Posterior vena cava (tissue), 2 donors: ENCODE measurements around the gene EFNB2. TPM values are rescaled to one million over a fixed set of nuclear protein-coding genes. Genes with fewer than 3 reads are reported as not detected.

Source experiments
- DNase-seq: peaks from one replicate; pipeline ENCODE4 v3.0.0-alpha.2; 2020; ENCODE audit warnings: low spot score
- intact Hi-C, 2 donors: fragments of 100-400 bp; cut with DNase I; formaldehyde crosslinking; loops; one replicate each; pipeline versions ENCODE4 v1.14.1 to v1.14.2; 2022 to 2023
- total RNA-seq, 2 donors: library from RNA; stranded (reverse); fragmentation: NEBNext Ultra II Directional; extraction: Animal tissue kit (Norgen Biotek cat#: 25700); gene quantifications; one replicate each; pipeline ENCODE4 v1.2.1, GENCODE V29; 2021
- donor health status: DM: yes; HTN: yes; CAD: no.
- donor health status: DM: yes; HTN: yes; CAD: no.

The EFNB2 gene
- total RNA-seq, 2 donors from 2014 or later = 15.5 to 18.2 TPM

- no peak for DNase-seq
- intact Hi-C loops = no loop called here
These were observed 16.3 kb upstream of the EFNB2 start for GRCh38 chr13:106551751-106552150.

GRCh38 chr13:106551350-106551749 lies 15.9 kb upstream of the EFNB2 start:
- DNase-seq = no peak
- intact Hi-C loops = no loop called here

- DNase-seq = no peak
- intact Hi-C loops = no loop called here
These were observed 15.2 kb upstream of the EFNB2 start for GRCh38 chr13:106550570-106551135.

- intact Hi-C loops = no loop called here
These were observed 12.7 kb upstream of the EFNB2 start for GRCh38 chr13:106548064-106548696.

GRCh38 chr13:106541826-106542225 lies 6.4 kb upstream of the EFNB2 start:
- intact Hi-C loops = no loop called here
- no peak for DNase-seq

More at GRCh38 chr13:106548064-106548696, 12.7 kb upstream of the EFNB2 start:
- no peak for DNase-seq

DNA sequence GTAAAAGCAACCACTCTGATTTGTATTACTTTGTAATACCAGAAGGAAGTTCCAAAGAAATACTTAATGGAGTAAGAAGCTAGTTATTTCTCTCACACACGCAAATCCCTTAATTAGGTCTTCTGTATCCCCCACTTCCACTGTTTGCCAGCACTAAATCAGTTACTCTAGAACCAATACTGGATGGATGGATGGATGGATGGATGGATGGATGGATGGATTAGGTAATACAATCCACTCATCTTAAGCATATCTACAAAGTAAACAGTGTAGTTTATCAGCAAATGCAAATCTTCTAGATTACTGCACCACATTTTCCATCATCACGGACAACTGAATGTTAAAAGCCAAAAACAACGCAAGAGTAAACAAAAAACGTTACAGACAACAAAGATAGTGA lies 5.2 kb upstream of the EFNB2 start:
- DNase-seq = no peak
- intact Hi-C loops = no loop called here

- intact Hi-C loops = no loop called here
- no peak for DNase-seq
These were observed 2.1 kb upstream of the EFNB2 start for GRCh38 chr13:106537521-106537920.

- DNase-seq = peak; percentile 97
- intact Hi-C loops = no loop called here
These were observed 977 bp upstream of the EFNB2 start for GRCh38 chr13:106536244-106537034.

DNA sequence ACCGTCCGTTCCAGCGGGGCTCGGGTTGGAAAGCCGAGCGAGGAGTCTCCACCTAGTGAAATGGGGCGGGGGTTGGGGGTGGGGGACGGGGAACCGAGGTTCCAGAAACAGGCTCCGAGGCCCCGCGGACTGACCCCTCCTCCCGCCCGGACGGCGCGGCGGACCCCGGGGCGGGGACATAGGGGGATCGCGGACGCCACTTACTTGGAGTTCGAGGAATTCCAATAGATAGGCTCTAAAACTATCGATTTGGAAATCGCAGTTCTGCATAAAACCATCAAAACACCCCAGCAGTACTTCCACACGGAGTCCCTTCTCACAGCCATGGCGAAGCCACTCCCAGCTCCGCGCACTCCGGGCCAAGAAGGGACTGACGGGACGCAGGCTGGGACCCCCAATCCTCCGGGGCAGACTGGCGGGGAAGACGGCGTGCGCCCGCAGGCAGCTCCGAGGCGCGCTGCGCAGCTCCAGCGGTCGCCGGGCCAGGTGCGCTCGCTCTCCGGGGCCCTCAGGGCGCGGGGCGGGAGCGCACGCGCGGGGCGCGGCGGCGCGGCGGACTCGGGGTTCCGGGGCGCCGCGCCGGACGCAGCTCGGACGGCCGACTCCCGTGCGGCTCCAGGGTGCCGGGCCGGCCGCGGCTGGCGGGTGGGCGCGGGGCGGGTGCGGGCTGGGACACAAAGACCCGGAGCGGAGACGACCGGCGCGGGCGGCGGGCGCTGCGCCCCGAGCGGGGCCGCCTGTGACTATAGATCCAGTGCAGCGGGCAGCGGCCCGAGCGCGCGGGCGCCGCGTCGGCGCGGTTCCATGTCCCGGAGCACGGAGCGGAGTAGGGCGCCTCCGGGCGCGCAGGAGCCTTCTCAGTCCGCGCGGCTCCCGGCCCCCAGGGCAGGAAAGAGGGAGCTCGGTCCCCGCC lies 567 bp downstream of the EFNB2 start:
- intact Hi-C loops = no loop called here
- DNase-seq = peak; percentile 86

DNA sequence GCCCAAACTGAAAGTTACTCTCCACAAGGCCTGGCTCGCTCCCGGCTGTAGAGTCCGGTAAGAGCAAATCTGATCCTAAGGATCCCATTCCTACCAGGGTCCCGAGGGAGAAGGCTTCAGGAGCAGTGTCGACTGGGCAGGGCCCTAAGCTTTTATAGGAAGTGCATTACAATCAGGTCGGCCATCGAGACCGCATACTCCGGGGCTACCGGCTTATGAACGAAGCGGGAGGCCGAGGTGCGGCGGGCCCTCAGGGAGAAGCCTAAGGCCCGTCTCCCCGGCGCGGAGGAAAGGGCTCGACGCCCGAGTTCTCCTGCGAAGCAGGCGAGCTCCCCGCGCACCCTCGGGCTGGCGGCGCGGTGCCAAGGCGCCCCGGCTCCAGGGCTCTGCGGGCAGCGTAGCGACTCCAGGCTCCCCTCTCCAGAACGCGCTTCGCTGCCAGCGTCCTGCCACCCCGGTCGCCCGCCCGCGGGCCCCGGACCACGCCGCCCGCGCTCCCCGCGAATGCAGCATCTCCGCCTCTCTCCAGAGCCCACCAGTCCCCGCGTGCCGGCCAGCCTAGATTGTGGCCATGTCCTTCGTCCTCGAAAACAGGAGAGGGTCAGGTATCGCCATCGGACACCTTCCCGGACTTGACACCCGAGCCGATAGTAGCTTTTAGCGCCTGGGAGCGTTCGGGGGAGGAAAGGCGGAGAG lies 1.4 kb downstream of the EFNB2 start:
- peak; percentile 87 for DNase-seq
- intact Hi-C loops = no loop called here

DNA sequence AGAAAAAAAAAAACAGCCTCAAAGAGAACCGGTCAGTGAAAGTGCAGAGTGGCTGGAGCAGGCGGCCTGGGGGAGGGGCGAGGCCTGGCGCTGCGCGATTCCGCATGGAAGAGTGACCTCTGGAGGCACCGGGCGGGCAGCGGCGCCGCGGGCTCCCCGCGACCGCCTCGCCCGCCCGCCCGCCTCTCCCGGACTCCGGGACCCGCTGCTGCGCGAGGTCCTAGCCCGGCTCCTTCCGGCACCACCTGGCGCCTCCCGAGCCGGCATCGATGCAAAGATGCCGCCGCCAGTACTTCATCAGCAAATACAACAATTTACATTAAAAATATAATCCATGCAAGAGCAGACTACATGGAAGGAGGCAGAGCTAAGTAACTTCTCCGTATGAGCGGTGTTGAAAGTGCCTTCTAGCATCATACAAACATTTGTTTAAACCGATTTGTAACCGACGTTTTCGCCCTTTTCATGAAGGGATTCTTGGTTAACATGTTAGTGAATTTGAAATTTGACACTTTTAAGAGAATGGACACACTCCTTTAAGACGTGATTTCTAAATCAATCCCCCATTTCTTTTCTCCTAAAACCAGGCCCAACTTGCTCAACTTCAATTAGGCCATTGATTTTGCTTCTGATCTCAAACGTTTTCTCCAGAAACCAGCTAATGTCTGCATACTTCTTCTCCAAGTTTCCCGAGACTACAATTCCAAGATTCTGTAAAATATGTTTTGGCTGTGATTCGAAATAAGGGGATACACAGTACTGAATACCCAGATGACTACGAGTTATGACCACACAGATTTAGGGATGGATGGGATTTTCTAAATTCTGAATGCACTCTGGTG lies 2.1 kb downstream of the EFNB2 start:
- DNase-seq = peak; percentile 93
- intact Hi-C loops = no loop called here

DNA sequence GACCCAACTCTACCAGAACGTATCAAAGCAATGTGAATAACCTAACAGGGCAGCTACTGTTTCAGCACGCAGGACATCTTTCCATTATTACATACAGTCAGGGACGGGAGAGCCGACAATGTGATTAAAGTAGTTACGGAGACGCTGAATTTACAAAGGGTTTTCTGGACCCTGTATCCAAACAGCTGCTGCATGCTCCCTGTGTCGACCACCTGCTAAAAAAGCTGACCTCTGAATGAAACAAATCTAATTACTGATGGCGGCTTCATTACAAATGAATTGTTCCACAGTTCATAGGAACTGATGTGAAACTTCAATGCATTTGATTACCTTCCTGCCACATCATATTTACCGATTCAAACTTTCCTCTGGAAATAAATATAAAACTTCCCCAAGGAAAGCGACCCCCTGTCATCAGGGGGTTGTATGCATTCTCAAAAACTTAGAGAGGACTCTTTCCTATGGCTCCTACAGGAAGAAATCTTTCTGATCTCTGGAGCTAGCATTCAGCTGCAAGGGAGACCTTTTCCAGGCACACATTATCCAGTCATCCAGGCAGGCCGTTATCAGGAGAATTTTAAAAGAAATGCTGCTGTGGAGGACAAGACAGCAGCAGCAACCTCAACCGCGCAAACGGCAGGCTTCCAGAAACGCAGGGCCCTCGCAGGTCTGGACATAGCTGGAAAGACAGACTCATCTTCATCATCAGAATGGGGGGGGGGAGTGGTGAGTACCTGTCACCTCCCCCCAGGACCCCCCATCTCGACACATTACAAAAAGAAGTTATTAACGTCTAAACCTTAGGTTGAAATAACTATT lies 3.1 kb downstream of the EFNB2 start:
- intact Hi-C loops = no loop called here
- DNase-seq = no peak

GRCh38 chr13:106530980-106531481 lies 4.4 kb downstream of the EFNB2 start:
- intact Hi-C loops = no loop called here

DNA sequence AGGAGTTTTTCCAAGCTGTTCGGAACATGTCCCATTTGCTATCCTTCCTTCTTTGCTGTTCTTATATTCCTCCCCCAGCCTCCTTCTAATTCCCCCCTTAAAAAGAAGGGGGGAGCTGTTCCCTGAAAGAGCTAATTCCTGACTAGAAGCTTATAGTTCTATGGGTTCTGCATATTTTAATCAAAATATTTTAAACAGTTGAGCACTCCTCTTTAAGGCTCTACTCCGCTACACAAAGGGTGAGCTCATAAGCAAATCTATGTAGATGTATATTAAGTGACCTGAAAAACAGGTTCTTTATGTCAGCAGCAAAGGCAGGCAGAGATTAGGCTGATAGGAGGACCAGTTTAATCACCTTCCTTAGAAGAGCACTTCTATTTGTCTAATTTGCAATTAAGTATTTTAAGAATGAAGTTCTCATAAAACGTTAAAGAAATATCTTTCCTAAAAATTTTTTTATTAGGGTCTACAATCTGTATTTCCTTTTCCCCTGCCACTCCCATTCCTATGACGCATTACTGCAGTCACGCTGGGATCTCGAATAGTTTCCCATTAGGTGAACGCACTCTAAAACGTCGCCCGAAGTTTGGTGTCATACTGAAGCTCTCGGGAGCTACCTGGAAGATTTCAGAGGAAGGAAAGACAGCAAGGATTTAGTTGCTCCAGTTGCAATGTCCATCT lies 5.2 kb downstream of the EFNB2 start:
- no peak for DNase-seq
- intact Hi-C loops = no loop called here

More at GRCh38 chr13:106530980-106531481, 4.4 kb downstream of the EFNB2 start:
- DNase-seq = no peak

DNA sequence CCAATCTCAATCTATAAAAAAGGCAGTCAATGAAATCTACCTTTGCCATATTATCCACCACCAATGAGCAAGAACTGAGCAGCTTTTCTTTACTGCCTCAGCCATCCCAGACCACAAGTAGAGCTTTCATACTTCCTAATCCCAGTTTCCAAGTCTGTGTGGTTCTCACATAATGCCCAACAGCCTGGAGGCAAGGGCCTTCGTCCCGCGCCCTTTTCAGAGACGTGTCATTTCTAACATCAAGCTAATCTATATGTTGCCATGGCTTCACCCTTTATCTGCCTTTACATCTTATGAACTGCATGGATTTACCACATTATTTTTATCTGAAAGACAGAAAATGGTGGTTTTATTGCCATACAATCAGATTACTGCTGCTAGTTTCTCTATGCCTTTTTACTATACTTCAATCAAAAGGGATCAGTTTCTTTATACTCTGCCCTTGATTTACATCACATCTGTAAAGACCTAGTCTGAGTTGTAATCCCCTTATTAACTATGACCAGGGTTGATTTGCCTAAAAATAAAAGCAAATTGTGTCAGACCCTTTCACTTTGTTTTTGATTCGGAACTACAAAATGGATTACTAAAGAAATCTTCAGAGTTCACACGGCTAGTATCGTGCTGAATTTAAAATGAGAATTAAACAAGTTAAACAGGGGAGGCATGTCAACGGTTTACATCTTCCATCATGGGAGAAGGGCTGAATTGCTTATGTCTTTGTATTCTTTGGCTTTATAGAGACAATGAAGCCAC lies 5.9 kb downstream of the EFNB2 start:
- DNase-seq = no peak
- intact Hi-C loops = no loop called here
